Bone marrow (tissue), 2 donors: ENCODE data around the gene B3GAT2.

Source experiments
- DNase-seq, 2 donors: peaks; one replicate each; lab custom pipeline; 2025; lab: John Stamatoyannopoulos, UW

B3GAT2 gene

DNA sequence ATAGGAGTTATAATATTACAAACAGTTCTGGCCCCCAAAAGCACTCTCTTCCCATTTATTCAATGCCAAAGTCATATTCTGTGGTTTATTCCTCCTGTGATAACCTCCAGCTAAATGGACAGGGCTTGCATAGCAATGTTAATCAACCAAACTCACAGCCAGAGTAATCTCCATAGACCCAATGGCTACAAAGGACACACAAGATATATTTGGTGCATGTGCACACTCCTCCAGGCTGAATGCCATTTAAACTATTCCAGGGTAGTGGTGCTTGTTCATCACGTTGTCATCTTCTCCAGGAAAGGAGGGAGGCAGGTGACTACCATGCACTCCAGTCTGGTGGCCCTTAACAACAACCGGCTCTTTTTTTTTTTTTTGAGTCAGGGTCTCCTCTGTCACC lies 56.8 kb downstream of the B3GAT2 start:
- DNase-seq: no peak

DNA sequence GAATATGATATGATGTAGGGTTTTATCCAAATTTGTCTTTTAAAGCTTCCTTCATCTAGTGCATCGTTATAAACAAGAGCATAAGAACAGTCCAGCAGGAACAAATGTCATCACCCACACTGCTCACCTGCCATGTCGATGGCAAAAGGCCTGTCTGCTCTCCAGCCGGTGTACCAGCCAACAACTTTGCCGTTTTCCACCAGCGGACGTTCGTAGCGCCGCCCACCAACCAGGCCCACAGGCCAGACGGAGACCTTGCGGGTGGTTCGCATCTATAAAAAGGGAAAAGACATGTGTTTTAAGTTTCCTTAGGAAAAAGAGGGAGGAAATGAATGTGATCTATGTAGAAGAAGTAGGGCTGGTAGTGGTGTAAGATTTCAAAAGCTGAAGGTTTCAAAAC lies 62.9 kb downstream of the B3GAT2 start:
- DNase-seq: no peak

DNA sequence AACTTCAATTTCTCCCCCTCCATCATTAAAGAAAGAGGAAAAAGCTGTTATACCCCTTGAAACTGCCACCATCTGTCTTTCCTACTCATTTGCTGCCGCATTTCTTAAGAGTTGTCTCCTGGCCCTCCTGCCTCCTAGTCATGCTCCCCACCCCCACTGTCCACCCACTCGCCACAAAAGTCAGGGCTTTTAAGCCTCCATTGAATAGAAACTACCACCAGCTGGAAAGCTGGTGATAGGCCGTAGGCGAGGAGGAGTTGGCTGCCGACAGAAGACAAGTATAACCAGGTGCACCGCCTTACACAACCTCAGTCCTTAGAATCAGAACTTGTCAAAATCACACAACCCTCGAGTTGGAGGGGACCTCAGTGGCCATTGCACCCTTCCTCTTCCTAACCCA lies 67.6 kb downstream of the B3GAT2 start:
- DNase-seq: no peak

- no peak for DNase-seq
These were observed 70.2 kb downstream of the B3GAT2 start for GRCh38 chr6:70886661-70887060.

DNA sequence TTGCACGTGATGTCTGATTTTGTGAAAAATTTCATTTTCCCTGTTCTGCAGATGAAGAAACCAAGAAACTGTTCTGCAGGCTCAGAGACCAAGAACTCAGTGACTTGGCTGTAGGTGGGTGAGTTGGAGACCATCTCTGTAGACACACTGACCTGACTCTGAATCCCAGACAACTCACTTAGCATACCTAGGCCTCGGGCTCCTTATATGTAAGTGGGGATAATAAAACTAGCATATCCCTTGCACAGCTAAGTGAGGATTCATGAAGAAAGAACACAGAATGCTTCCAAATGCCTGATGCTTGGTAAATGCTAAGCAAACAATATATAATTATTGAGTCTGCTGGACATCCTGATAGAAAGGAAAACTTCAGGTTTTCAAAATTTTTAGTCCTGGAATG lies 70.8 kb downstream of the B3GAT2 start:
- DNase-seq: no peak

DNA sequence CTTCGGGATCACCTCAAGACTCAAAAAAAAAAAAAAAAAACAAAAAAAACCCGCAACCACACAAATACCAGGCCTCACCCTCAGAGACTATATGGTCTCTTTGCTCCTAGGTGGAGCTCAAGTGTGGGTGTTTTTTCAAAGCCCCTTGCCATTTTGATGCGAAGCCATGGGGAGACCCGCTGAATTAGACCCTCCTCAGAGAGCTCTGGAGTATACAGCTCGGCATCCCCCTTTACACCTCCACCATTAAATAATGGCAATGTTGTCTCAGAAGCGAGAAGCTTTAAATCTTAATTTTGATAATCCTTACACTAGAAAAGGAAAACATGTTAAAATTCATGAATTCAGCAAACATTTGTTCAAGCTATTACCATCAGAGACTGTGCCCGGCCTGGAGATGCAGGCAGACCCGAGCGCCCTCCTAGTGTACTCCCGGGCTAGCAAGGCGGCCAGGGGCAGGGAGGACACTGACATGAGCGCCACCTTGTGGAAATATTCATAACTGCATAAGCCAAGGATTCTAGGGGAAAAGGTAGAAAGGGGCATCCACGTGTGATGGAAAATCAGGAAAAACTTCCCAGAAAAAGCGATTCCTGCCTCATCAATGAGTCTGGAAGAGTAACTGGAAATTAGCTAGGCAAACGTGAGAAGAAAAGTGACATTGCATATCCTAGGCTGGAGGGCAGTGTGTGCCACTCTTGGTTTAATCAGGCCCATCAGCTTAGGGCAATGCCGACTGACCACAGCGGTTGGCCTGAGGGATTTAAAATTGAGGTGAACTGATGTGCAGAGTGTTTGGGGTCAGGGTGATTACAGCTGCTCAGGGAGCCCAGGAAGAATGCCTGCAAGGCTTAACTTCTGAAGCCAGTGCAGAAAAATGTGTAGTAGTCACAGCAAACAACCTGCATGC lies 72.5 kb downstream of the B3GAT2 start:
- DNase-seq: peak; percentile 4 to 14

- no peak for DNase-seq
These were observed 77.4 kb downstream of the B3GAT2 start for GRCh38 chr6:70879496-70879895.

- no peak for DNase-seq
These were observed 82.5 kb downstream of the B3GAT2 start for GRCh38 chr6:70874181-70874913.

DNA sequence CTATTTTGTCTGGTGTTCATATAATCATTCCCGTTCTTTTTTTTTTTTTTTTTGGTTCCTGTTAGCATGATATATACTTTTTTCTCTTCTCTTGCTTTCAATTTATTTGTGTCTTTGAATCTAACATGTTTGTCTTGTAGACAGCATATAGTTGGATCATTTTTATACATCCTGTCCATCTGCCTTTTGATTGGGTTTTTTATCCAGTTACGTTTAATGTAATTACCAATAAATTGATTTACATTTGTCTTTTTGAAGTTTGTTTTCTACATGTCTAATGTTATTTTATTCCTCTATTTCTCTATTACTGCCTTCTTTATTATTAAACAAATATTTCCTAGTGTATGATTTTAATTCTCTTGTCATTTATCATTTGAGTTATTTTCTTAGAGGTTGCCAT lies 84.4 kb downstream of the B3GAT2 start:
- no peak for DNase-seq

- DNase-seq: no peak
These were observed 92.5 kb downstream of the B3GAT2 start for GRCh38 chr6:70864401-70864800.

- DNase-seq: no peak
These were observed 93.5 kb downstream of the B3GAT2 start for GRCh38 chr6:70863343-70863742.

DNA sequence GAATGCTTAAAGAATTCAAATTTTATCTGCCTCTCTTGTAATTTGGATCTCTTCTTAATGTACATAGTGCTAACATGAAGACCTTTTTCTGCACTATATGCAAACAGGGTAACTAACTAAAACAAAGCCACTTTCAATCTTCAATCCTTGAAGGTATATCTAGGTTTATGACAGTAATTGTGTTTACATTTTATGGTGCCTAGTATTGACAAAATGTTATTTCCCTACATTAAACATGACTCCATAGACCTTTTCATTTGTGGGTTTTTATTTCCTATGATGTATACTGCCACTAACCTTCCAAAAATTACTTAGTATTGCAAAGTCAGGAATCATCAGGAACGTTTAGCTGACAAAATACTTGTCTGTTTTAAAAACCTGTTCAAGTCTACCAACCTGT lies 95.9 kb downstream of the B3GAT2 start:
- DNase-seq: no peak

DNA sequence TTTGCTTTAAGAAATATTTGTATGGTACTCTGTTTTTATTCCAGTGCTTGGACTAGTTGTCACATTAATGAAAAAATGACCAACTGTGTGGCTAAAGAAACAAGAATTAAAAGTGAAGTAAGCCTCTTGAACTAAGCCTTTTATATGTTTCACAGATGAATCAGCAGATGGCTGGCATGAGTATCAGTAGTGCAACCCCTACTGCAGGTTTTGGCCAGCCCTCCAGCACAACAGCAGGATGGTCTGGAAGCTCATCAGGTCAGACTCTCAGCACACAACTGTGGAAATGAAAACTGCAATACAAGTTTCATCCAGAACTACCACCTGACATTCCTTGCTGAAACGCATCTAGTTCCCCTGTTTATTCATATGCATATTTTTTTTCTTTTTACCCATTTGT lies 96.8 kb downstream of the B3GAT2 start:
- no peak for DNase-seq

- no peak for DNase-seq
These were observed 99.3 kb downstream of the B3GAT2 start for GRCh38 chr6:70857387-70858077.

GRCh38 chr6:70852667-70853246 lies 104.1 kb downstream of the B3GAT2 start:
- DNase-seq: no peak

- no peak for DNase-seq
These were observed 107.4 kb downstream of the B3GAT2 start for GRCh38 chr6:70849348-70850069.

GRCh38 chr6:70847106-70848084 lies 109.5 kb downstream of the B3GAT2 start:
- no peak for DNase-seq

DNA sequence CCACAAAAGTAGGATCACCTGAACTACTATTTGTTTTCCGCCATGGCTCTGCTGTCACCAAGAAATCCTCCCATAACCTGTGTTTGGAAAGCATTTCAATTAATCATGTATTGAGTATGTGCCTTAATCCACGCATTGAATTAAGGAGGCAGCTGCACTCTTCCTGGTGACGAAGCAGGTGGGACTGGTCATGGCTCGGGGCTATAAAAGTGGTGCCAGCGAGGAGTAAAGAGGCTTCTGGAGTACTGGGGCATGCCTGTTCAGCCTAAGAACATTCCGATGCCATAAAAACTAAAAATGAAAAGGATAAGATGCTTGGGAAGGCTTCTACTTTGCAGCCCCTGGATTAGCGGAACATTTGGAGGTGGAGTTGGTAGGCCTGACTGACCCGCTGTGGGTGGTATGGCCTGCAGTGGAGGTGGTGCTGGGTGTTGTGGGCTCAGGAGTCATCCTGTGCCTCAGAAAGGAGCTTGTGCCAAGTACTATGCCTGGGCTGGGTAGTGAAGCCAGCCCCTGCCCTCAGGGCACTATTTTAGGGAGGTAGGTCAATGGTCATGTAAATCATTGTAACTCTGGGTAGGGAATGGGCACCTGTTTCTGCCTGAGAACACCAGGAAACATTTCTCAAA lies 110.5 kb downstream of the B3GAT2 start:
- DNase-seq: no peak

DNA sequence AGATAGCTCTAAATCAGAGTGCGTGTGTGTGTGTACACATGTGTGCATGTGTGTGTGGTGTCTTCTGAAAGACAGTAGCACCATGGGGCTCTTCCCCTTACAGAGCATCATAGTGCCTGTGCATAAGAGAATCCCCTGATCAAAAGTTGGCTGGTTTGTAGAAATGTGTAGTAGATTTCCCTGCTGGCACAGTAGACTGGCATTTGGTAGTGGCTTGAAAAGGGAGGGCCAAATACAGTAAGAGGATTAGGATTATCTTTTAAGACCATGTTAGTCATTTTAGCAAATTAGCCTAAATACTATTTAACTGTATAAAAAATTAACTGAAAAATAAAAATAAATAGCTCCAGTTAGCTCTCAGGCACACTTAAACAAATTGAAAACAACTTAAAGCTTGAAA lies 112.6 kb downstream of the B3GAT2 start:
- DNase-seq: no peak

- DNase-seq: no peak
These were observed 113.4 kb downstream of the B3GAT2 start for GRCh38 chr6:70843328-70843918.
